HEK293T (cell line): ENCODE measurements around the gene LRRC8C.

Experiments used
- CTCF ChIA-PET: fragments of 350-600 bp; formaldehyde crosslinking; extraction: SDS; loops from one replicate; lab custom pipeline; 2021; ENCODE audit warnings: antibody characterized with exemption, inconsistent platforms; lab: Yijun Ruan, JAX
- POLR2A ChIA-PET: fragments of 350-600 bp; formaldehyde crosslinking; extraction: SDS; loops from one replicate; lab custom pipeline; 2020; ENCODE audit warnings: antibody characterized with exemption, inconsistent platforms; lab: Yijun Ruan, JAX
- DNase-seq: peaks from one replicate; pipeline ENCODE4 v3.0.0; 2012; ENCODE audit warnings: mixed read lengths; ENCODE audit errors: extremely low spot score
- ARNT ChIP-seq: fragments of 450-650 bp; IDR thresholded peaks from 2 replicates; pipeline ENCODE4 v1.6.1; 2017; ENCODE audit warnings: mild to moderate bottlenecking
- BHLHE40 ChIP-seq: fragments of 450-650 bp; IDR thresholded peaks from 2 replicates; pipeline ENCODE4 v1.6.1; 2016; ENCODE audit warnings: mild to moderate bottlenecking, moderate library complexity, borderline replicate concordance
- CTBP1 ChIP-seq: fragments of 450-650 bp; IDR thresholded peaks from 2 replicates; pipeline ENCODE4 v1.6.1; 2016; ENCODE audit warnings: borderline replicate concordance
- ELF4 ChIP-seq: fragments of 450-650 bp; IDR thresholded peaks from 2 replicates; pipeline ENCODE4 v1.6.1; 2017; ENCODE audit warnings: antibody characterized with exemption
- FOXA1 ChIP-seq: fragments of 450-650 bp; IDR thresholded peaks from 2 replicates; pipeline ENCODE4 v1.6.1; 2016; ENCODE audit warnings: mild to moderate bottlenecking
- FOXK2 ChIP-seq: fragments of 450-650 bp; IDR thresholded peaks from 2 replicates; pipeline ENCODE4 v1.6.1; 2016; ENCODE audit warnings: mild to moderate bottlenecking
- FOXM1 ChIP-seq: fragments of 450-650 bp; IDR thresholded peaks from 2 replicates; pipeline ENCODE4 v1.6.1; 2017; ENCODE audit warnings: mild to moderate bottlenecking, borderline replicate concordance
- HDGF ChIP-seq: fragments of 450-650 bp; IDR thresholded peaks from 2 replicates; pipeline ENCODE4 v1.6.1; 2017; ENCODE audit warnings: antibody characterized with exemption, borderline replicate concordance
- L3MBTL2 ChIP-seq: fragments of 450-650 bp; conservative IDR thresholded peaks from 2 replicates; pipeline ENCODE4 v1.6.1; 2016; ENCODE audit warnings: mild to moderate bottlenecking
- LEF1 ChIP-seq: fragments of 450-650 bp; IDR thresholded peaks from 2 replicates; pipeline ENCODE4 v1.6.1; 2017; ENCODE audit warnings: mild to moderate bottlenecking, borderline replicate concordance
- NFRKB ChIP-seq: fragments of 450-650 bp; IDR thresholded peaks from 2 replicates; pipeline ENCODE4 v1.6.1; 2016; ENCODE audit warnings: mild to moderate bottlenecking, moderate library complexity
- SP1 ChIP-seq: fragments of 450-650 bp; IDR thresholded peaks from 2 replicates; pipeline ENCODE4 v1.6.1; 2017
- SUZ12 ChIP-seq: fragments of 450-650 bp; IDR thresholded peaks from 2 replicates; pipeline ENCODE4 v1.6.1; 2016; ENCODE audit warnings: mild to moderate bottlenecking
- TARDBP ChIP-seq: fragments of 450-650 bp; IDR thresholded peaks from 2 replicates; pipeline ENCODE4 v1.6.1; 2016
- ZNF384 ChIP-seq: fragments of 450-650 bp; IDR thresholded peaks from 2 replicates; pipeline ENCODE4 v1.6.1; 2016
- TF ChIP-seq, protein P1 (sequence below): fragments of 450-650 bp; IDR thresholded peaks from 2 replicates; pipeline ENCODE4 v1.6.1; 2016

LRRC8C gene

DNA sequence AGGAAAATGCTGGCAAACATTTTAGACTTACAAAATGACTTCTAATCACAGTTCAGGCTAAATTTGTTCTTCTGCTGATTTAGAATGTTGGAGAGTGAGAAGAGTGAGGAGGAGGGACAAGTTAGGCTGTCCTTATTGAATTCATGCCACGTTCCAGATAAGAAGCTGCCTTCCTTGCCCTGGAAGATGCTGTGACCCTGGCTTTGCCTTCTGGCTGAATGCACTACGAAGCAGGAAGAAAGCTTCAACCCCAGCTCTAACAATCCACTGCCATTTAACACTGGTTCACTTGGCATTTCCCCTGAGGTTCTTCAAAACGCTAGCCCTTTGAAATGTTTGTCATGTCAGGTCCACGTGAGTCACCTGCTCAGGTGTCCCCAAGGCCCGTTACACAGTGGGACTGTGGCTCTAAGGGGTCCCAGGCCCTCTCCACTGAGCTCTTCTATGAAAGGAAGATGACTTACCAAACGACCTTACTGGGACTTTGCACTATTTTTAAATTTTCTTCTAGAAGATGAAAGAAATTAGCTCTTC, 30.0 kb upstream of the LRRC8C start:
- ChIA-PET POLR2A (no interaction called here), CTCF (interaction anchor here (0.6 to 1.3 kb wide), 2 partner anchors 36 to 219 kb away, joined by 3 to 4 read pairs; no protein-coding TSS in a partner anchor)
- TF ChIP-seq HDGF (no peak), LEF1 (no peak), NFRKB (no peak), TARDBP (no peak), CTBP1 (no peak), SUZ12 (no peak), FOXM1 (no peak)
- TF ChIP-seq, protein P1, sequence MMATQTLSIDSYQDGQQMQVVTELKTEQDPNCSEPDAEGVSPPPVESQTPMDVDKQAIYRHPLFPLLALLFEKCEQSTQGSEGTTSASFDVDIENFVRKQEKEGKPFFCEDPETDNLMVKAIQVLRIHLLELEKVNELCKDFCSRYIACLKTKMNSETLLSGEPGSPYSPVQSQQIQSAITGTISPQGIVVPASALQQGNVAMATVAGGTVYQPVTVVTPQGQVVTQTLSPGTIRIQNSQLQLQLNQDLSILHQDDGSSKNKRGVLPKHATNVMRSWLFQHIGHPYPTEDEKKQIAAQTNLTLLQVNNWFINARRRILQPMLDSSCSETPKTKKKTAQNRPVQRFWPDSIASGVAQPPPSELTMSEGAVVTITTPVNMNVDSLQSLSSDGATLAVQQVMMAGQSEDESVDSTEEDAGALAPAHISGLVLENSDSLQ, result no peak

DNA sequence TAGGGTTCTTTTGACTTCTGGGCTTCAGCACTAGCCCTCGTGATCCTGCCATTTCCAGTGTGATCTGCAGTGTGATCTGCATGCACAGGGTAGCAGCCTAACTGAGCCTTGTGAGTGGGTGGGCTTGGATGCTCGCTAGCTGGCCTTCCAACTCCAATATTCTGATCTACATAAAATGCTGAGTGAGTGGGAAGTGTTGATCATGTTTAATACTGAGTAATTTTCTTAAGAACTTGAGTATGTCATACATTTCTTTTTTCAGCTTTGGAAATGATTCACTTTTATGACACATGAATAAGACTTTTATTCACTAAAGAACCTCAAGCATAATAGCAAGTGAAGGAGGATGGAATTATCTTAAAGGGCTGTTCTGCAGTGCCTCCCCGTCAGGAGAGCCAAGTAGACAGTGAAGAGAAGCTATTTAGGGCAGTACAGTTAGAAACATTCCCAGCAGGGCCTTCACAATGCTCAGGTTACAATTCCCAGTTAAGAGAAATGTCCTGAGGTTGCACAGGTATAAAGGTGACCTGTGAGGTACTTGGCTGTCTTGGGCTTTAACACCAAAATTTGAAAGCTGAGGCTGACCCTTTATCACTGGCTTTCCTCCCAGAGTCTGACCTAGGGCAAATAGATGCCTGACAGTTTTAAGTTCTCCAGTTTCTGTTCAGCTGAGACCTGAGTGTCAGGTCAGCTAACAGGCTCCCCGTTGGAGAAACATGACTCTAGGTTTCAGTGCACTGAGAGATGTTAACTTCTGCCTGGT, 29.1 kb upstream of the LRRC8C start:
- POLR2A ChIA-PET, result interaction anchor here (1.1 kb wide), 1 partner anchor 10 kb away, joined by 5 read pairs; no protein-coding TSS in a partner anchor
- TF ChIP-seq SUZ12 (no peak), FOXA1 (no peak), CTBP1 (no peak), ARNT (no peak), BHLHE40 (no peak), FOXM1 (no peak), L3MBTL2 (no peak), SP1 (no peak), ELF4 (no peak), LEF1 (no peak), HDGF (no peak)
- CTCF ChIA-PET, result interaction anchor here (0.8 to 1.3 kb wide), 2 partner anchors 37 to 159 kb away, joined by 3 to 4 read pairs; no protein-coding TSS in a partner anchor
- DNase-seq, result no peak

More for the DNA sequence above, 30.0 kb upstream of the LRRC8C start:
- DNase-seq, result no peak

DNA sequence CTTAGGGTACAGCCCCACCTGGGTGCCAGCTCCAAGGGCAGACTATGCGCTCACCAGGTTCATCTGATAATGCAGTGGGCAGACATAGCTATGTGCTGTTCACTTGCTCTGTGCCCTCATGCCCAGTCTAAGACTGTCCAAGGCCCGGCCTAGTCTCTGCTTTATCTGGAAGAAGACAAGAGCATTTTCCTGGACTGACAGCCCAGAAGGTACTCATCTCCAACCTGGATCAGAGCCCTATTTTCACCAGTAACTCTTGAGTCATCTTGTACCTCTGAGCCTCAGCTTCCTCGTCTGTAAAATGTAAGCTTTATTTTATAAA, 28.5 kb upstream of the LRRC8C start:
- no peak for TF ChIP-seq HDGF
- TF ChIP-seq BHLHE40, result no peak
- TF ChIP-seq LEF1, result no peak
- TF ChIP-seq SUZ12, result no peak
- no peak for TF ChIP-seq ELF4
- no peak for TF ChIP-seq ARNT
- no peak for TF ChIP-seq ZNF384
- no peak for TF ChIP-seq L3MBTL2
- no peak for TF ChIP-seq CTBP1
- no peak for TF ChIP-seq FOXK2
- TF ChIP-seq FOXM1, result no peak
- TF ChIP-seq NFRKB, result no peak
- ChIA-PET POLR2A (interaction anchor here (1.1 kb wide), 1 partner anchor 9 kb away, joined by 5 read pairs; no protein-coding TSS in a partner anchor), CTCF (interaction anchor here (0.8 to 1.3 kb wide), 2 partner anchors 37 to 158 kb away, joined by 3 to 4 read pairs; no protein-coding TSS in a partner anchor)
- no peak for DNase-seq

DNA sequence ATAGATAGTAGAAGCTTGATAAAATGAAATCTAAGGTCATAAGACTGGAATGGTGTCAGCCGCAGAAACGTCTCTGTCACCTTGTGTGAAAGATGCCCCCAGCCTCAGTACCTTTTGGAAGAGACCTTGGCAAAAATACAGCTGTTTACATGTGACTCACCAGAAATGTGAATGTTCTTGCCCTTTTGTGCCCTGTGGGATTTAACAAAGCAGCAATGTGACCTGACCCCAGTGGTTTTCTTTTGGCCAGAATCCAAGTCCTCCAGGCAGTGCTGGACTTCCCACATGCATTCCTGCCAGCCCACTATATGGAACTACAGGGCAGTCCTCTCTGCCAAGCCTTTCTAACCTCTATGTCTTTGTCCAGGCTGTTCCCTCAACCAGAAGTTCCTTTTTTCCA, 27.2 kb upstream of the LRRC8C start:
- no peak for DNase-seq
- POLR2A ChIA-PET, result no interaction called here
- TF ChIP-seq ZNF384 (no peak), SP1 (no peak), L3MBTL2 (no peak), FOXK2 (no peak), NFRKB (no peak), HDGF (no peak), TARDBP (no peak), BHLHE40 (no peak), ARNT (no peak), SUZ12 (no peak), LEF1 (no peak), FOXM1 (no peak), CTBP1 (no peak)
- TF ChIP-seq, protein P1, result no peak
- CTCF ChIA-PET, result interaction anchor here (1.0 kb wide), 1 partner anchor 17 kb away, joined by 4 read pairs; no protein-coding TSS in a partner anchor

DNA sequence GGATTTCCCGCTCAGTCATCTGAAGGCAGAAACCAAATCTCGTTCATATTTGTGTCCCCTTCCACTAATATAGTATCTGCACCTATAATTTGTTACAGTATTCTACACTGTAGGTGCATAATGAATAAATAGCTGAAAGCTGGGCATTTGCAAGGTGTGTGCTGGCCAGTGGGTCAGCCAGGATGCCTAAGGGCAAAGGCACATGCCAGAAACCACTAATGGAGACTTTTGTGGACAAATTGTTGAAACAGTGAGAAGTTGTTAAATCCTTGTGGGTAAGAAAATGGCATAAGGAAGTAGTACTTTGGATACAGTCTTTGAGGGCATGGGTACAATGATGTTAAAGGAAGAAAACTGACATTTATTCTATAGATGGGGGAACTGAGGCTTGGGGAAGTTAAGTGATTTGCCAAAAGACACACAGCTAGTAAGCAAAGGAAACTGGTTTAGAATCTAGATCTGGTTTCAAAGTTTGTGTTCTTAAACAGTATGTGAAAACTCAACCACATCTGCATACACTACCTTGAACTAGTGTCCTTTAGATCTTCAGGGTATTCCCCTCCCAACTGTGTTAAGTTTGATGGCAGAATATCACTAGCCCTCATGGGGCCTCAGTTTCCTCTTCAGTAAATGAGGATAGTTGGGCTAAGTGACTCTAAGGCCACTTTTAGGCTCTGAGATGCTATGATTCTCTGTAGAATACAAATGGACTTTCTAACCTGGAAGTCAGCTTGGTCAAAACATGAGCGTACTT, 26.5 kb upstream of the LRRC8C start:
- no peak for DNase-seq
- POLR2A ChIA-PET, result no interaction called here
- CTCF ChIA-PET, result no interaction called here
- TF ChIP-seq FOXA1, result no peak
- no peak for TF ChIP-seq FOXM1
- no peak for TF ChIP-seq NFRKB
- no peak for TF ChIP-seq FOXK2
- no peak for TF ChIP-seq SUZ12
- TF ChIP-seq SP1, result no peak
- no peak for TF ChIP-seq L3MBTL2
- TF ChIP-seq ZNF384, result no peak
- TF ChIP-seq LEF1, result no peak
- no peak for TF ChIP-seq CTBP1
- no peak for TF ChIP-seq HDGF
- no peak for TF ChIP-seq ARNT
- TF ChIP-seq, protein P1, result no peak
- TF ChIP-seq BHLHE40, result no peak

DNA sequence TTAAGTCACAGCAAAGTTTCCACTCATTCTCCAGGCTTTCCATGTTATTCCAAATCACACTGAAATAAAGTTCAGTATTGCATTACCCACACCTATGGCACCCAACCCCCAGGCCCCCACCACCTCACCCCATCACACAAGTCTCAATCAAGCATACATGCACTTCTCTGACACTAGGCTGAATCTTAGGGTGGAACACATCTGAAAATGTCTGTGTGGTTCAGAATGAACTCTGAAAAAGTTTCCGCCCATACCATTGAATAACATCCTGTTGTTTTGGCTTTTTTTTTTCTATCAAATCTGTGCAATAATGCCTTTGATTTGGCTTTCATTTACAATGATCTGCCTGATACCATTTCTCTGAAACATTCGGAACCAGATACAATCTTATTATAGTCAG, 25.8 kb upstream of the LRRC8C start:
- ChIA-PET CTCF (no interaction called here), POLR2A (no interaction called here)
- DNase-seq, result no peak
- no peak for TF ChIP-seq FOXA1
- TF ChIP-seq SP1, result no peak
- no peak for TF ChIP-seq FOXK2
- TF ChIP-seq HDGF, result no peak
- TF ChIP-seq ARNT, result no peak
- no peak for TF ChIP-seq FOXM1
